Progenitor cell of endocrine pancreas (in vitro differentiated cells): ENCODE measurements around the gene ZNF479. TPM values are rescaled to one million over a fixed set of nuclear protein-coding genes. Genes with fewer than 3 reads are reported as not detected.
"Not testable (repeated sequence)": the region's sequence is repeated elsewhere in the genome, so short reads cannot be mapped to it uniquely, and the experiment has no call there.

Source experiments
- DNase-seq: peaks from one replicate; pipeline ENCODE4 v3.0.0; 2021; ENCODE audit warnings: low spot score; ENCODE audit not compliant: unreplicated experiment
- H3K27ac Mint-ChIP-seq: 2 replicates; pipeline ENCODE4 v1.8.0; 2021; ENCODE audit warnings: mild to moderate bottlenecking, moderate library complexity, mixed read lengths
- H3K27me3 Mint-ChIP-seq: 2 replicates; pipeline ENCODE4 v1.8.0; 2021; ENCODE audit warnings: mixed read lengths
- H3K36me3 Mint-ChIP-seq: 2 replicates; pipeline ENCODE4 v1.8.0; 2022; ENCODE audit warnings: mixed read lengths; ENCODE audit not compliant: insufficient read depth
- H3K4me1 Mint-ChIP-seq: 2 replicates; pipeline ENCODE4 v1.8.0; 2021; ENCODE audit warnings: low read depth, mixed read lengths
- H3K4me3 Mint-ChIP-seq: 2 replicates; pipeline ENCODE4 v1.8.0; 2021; ENCODE audit warnings: low read depth, mild to moderate bottlenecking, moderate library complexity, mixed read lengths
- H3K9me3 Mint-ChIP-seq: 2 replicates; pipeline ENCODE4 v1.8.0; 2021; ENCODE audit warnings: low read depth, mixed read lengths
- CTCF ChIP-seq: fragments of 200-600 bp; sonication (generic); IDR thresholded peaks from one replicate; pipeline ENCODE4 v1.5.0; 2021; ENCODE audit warnings: antibody characterized with exemption, mild to moderate bottlenecking; ENCODE audit not compliant: unreplicated experiment
- long read RNA-seq: library from polyadenylated mRNA; unstranded; transcript quantifications from one replicate; pipeline ENCODE4 v2.0.0, GENCODE V29; 2020
- total RNA-seq: library from RNA; stranded (reverse); gene quantifications from 2 replicates; pipeline ENCODE4 v1.2.1, GENCODE V29; 2021

The ZNF479 gene
- total RNA-seq, result not detected in 2 replicates
- long read RNA-seq, result 0 reads

DNA sequence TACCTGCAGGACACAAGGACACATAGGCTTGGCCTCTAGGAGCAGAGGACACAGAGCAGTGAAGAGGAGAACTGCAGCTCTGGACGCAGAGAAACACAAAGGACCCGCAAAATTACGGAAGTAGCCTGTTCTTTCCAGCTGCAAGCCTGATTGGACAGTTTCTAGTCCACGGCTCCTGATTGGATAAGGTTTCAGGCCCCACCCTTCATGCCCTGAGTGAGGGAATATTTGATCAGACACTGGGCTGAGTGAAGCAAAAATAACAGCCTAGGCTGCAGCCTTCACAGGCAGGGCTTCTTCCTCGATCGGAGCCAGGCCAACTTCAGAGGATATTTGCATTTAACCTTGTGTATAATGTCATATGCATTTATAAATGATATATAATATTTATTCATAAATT lies at the start of gene ZNF479:
ZNF479 (minus strand) TSS at position 101 of the 400 bp plus-strand sequence. CDS start 112 bp downstream, outside the sequence.
- not testable (repeated sequence) for H3K4me3 Mint-ChIP-seq, H3K36me3 Mint-ChIP-seq
- peaks cover 29% of the 10 kb centered on the region for H3K9me3 Mint-ChIP-seq

GRCh38 chr7:57182031-57182430 lies 49.8 kb upstream of the ZNF479 start:
- TF ChIP-seq CTCF, result no peak
- no peak overlapping the region for H3K4me3 Mint-ChIP-seq

More for the DNA sequence above, at the start of gene ZNF479:
- DNase-seq, H3K27me3 Mint-ChIP-seq, H3K4me1 Mint-ChIP-seq, H3K27ac Mint-ChIP-seq: not testable (repeated sequence)

DNA sequence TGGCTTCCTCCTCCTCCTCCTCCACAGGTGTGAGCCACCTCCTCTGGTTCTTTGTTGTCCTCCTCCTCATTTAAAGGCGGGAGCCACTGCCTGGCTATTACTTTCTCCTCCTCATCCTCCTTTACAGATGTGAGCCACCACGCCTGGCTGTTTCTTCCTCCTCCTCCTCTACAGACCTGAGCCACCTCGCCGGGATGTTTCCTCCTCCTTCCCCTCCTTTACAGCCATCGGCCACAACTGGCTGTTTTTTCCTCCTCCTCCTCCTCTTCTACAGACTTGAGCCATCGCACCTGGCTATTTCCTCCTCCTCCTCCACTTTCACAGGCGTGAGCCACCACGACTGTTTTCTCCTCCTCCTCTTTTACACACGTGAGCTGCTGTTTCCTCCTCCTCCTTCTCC lies 49.0 kb upstream of the ZNF479 start:
- TF ChIP-seq CTCF, result no peak
- Mint-ChIP-seq H3K4me3 (no peak overlapping the region), H3K27me3 (no peaks in the 10 kb centered on the region), H3K9me3 (peaks cover 12% of the 10 kb centered on the region), H3K27ac (no peak overlapping the region), H3K36me3 (no peaks in the 10 kb centered on the region), H3K4me1 (no peaks in the 10 kb centered on the region)
- no peak for DNase-seq

More at GRCh38 chr7:57182031-57182430, 49.8 kb upstream of the ZNF479 start:
- H3K36me3 Mint-ChIP-seq, result peaks cover 2% of the 10 kb centered on the region
- H3K9me3 Mint-ChIP-seq, result peaks cover 12% of the 10 kb centered on the region
- no peak for DNase-seq
- no peaks in the 10 kb centered on the region for H3K4me1 Mint-ChIP-seq
- no peaks in the 10 kb centered on the region for H3K27me3 Mint-ChIP-seq
- H3K27ac Mint-ChIP-seq, result no peak overlapping the region

GRCh38 chr7:57179776-57180415 lies 47.7 kb upstream of the ZNF479 start:
- Mint-ChIP-seq H3K4me3 (no peak overlapping the region), H3K27me3 (no peaks in the 10 kb centered on the region), H3K4me1 (no peaks in the 10 kb centered on the region), H3K27ac (no peak overlapping the region), H3K36me3 (no peaks in the 10 kb centered on the region), H3K9me3 (peaks cover 12% of the 10 kb centered on the region)
- DNase-seq, result no peak
- no peak for TF ChIP-seq CTCF

- Mint-ChIP-seq H3K36me3 (no peaks in the 10 kb centered on the region), H3K27ac (no peak overlapping the region), H3K9me3 (peaks cover 12% of the 10 kb centered on the region), H3K4me1 (no peaks in the 10 kb centered on the region), H3K27me3 (no peaks in the 10 kb centered on the region), H3K4me3 (no peak overlapping the region)
- DNase-seq, result no peak
- TF ChIP-seq CTCF, result no peak
Observed at GRCh38 chr7:57178768-57179139, 46.5 kb upstream of the ZNF479 start.
